ENCODE results near the gene PRKCA.

DNA sequence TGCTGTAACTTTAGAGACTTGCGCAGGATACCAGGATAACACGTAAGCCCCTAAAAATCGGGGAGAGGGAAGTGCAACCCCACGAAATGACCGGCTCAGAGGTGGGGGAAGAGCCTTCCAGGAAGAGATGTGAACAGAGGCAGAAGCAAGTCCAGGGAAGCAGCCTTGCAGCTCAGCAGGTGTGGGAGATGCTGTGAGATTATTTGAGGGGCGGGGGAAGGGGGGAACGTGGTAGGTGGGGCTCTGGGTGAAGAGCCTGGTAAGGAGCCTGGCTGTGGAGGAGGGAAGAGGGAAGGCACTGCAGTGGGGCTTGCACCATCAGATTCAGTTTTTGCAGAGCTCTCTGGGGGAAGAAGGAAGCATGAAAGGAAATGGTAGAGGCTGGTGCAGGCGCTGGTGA, 437.1 kb downstream of the PRKCA start:
- TF ChIP-seq, protein P1, sequence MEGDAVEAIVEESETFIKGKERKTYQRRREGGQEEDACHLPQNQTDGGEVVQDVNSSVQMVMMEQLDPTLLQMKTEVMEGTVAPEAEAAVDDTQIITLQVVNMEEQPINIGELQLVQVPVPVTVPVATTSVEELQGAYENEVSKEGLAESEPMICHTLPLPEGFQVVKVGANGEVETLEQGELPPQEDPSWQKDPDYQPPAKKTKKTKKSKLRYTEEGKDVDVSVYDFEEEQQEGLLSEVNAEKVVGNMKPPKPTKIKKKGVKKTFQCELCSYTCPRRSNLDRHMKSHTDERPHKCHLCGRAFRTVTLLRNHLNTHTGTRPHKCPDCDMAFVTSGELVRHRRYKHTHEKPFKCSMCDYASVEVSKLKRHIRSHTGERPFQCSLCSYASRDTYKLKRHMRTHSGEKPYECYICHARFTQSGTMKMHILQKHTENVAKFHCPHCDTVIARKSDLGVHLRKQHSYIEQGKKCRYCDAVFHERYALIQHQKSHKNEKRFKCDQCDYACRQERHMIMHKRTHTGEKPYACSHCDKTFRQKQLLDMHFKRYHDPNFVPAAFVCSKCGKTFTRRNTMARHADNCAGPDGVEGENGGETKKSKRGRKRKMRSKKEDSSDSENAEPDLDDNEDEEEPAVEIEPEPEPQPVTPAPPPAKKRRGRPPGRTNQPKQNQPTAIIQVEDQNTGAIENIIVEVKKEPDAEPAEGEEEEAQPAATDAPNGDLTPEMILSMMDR (IDR thresholded peaks at IDR 0.05; ENCODE audit: low read depth, low read length, poor library complexity, severe bottlenecking), result no peak
- no peak for TF ChIP-seq EZH2phosphoT487 (IDR thresholded peaks at IDR 0.05; ENCODE audit: borderline replicate concordance, low read length)

Data from DOHH2 (cell line).